ENCODE measurements around the gene BYSL.

BYSL gene

DNA sequence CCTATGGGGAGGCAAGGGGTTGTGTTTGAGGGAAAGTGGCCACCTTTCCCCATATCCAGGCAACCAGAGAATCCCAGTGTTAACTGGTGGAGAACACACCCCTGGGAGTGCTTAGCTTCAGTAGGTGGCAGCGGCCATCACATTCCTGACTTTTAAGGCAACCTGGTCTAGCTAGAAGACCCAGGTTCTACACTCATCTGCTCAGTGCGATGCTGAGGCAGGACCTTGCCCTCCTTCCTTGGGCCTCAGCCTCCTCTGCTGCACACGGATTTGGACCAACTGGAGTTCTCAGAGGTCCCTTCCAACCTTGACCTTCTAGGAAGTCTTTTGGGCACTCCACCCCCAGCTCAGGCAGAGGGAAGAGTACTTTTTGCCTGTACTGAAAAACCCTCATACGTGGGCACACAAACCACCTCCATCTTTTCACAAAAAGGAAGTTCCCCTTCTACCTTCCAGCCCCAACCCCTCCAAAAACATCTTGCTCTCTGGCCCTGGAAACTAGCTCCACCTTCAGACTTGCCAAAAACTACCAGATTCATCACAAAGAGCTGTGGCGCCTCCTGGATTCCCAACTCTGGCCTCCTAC lies 17.4 kb downstream of the BYSL start:
- POLR2A ChIA-PET: interaction anchor here (1.3 to 1.7 kb wide), 2 partner anchors 18 to 152 kb away, joined by 4 read pairs; partner anchors contain the start of genes BYSL and MED20
- peak overlapping the region; percentile 21 for H3K4me3 ChIP-seq (ENCODE audit: low read depth, low read length)
- CTCF ChIA-PET: interaction anchor here (1.0 to 15.2 kb wide), 8 partner anchors 13 to 153 kb away, joined by 3 to 341 read pairs (median 30); partner anchors contain the start of genes BYSL, MED20 and TOMM6
- TF ChIP-seq, protein P1, sequence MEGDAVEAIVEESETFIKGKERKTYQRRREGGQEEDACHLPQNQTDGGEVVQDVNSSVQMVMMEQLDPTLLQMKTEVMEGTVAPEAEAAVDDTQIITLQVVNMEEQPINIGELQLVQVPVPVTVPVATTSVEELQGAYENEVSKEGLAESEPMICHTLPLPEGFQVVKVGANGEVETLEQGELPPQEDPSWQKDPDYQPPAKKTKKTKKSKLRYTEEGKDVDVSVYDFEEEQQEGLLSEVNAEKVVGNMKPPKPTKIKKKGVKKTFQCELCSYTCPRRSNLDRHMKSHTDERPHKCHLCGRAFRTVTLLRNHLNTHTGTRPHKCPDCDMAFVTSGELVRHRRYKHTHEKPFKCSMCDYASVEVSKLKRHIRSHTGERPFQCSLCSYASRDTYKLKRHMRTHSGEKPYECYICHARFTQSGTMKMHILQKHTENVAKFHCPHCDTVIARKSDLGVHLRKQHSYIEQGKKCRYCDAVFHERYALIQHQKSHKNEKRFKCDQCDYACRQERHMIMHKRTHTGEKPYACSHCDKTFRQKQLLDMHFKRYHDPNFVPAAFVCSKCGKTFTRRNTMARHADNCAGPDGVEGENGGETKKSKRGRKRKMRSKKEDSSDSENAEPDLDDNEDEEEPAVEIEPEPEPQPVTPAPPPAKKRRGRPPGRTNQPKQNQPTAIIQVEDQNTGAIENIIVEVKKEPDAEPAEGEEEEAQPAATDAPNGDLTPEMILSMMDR (IDR thresholded peaks at IDR 0.05; ENCODE audit: insufficient read depth, low read length, missing control alignments): no peak
- DNase-seq (ENCODE audit: low read depth, low spot score): no peak

DNA sequence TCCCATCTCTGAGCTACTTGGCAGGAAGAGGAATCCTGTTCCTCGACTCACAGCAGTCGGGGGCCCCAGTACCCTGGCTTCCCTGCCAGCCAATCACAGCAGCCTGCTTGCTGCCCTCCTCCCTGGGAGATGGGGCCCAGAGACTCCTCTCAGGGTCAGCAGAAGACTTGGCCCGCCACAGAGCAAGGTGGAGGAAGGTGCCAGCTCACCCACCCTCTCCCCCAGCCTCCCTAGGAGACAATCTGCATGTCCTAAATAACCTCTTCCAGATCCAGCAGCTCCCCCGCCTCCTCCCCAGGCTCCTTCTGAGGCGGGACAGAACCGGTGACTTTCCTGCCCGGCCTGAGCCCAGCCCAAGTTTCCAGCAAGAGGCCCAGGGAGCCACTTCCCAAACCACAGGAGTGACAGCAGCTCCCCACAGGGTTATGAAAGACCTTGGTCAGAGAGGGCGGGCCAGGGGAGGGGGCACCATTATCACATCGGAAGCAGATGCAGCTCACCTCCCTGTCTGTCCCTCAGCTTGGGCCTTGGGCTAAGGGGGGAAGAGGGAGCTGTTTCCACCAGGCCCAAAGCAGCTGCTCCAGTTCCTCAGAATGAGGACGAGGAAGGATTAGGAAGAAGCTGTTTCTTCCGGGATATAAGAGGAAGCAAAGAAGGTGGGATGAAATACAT lies 18.0 kb downstream of the BYSL start:
- no peak for DNase-seq (ENCODE audit: low read depth, low spot score)
- POLR2A ChIA-PET: interaction anchor here (0.6 to 1.7 kb wide), 4 partner anchors 10 to 237 kb away, joined by 3 to 4 read pairs (median 4); partner anchors contain the start of genes BYSL and MED20
- CTCF ChIA-PET: interaction anchor here (1.0 to 15.2 kb wide), 8 partner anchors 13 to 153 kb away, joined by 3 to 341 read pairs (median 30); partner anchors contain the start of genes BYSL, MED20, TAF8 and TOMM6
- H3K4me3 ChIP-seq (ENCODE audit: low read depth, low read length): peak overlapping the region; percentile 96
- TF ChIP-seq, protein P1 (IDR thresholded peaks at IDR 0.05; ENCODE audit: insufficient read depth, low read length, missing control alignments): no peak

DNA sequence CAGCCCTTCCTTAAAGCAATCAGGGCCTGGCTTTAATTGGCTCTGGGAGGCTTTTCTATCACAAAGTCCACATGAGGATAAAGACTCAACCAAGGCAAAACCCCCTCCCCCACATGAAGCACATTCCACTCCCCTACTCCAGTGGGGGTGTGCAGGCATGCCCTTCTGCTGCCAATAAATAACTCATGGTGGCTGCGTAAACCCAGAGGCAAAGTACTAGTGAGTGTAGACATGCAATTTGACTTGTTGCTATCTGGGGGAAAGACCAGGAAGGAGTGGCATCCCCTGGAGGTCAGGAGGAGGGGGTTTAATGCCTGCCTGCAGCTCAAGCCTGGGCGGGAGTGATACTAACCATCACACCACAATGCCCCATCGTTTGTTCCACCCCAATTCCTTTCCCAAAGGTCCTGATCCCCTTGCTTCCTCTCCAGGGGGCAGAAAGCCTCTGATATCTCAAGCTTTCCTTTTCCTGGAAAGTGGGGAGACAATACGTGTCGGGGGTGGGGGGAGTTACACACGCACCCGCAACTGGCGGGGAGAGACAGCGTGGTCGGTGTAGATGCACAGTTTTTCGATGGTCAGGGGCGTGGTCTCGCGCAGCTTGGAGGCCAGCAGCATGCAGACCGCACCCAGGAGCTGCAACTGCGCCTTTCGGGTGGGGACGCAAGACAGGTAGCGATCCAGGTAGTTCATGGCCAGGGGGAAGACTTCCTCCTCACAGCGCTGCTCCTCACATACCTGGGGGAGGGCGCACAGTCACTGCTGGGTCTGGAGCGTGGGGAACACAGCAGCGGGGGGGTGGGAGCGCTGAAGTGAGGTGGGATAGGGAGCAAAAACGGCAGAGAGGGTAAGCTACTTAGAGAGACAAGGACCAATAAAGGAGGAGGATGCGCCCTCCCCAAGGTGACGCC lies 18.8 kb downstream of the BYSL start:
- H3K4me3 ChIP-seq (ENCODE audit: low read depth, low read length): peak overlapping the region; percentile 96
- POLR2A ChIA-PET: interaction anchor here (0.6 to 1.7 kb wide), 3 partner anchors 19 to 237 kb away, joined by 3 to 4 read pairs (median 4); partner anchors contain the start of genes BYSL and MED20
- CTCF ChIA-PET: interaction anchor here (0.6 to 15.2 kb wide), 10 partner anchors 10 to 154 kb away, joined by 3 to 341 read pairs (median 8); partner anchors contain the start of genes BYSL, MED20, TAF8 and TOMM6
- no peak for DNase-seq (ENCODE audit: low read depth, low spot score)
- TF ChIP-seq, protein P1 (IDR thresholded peaks at IDR 0.05; ENCODE audit: insufficient read depth, low read length, missing control alignments): no peak

DNA sequence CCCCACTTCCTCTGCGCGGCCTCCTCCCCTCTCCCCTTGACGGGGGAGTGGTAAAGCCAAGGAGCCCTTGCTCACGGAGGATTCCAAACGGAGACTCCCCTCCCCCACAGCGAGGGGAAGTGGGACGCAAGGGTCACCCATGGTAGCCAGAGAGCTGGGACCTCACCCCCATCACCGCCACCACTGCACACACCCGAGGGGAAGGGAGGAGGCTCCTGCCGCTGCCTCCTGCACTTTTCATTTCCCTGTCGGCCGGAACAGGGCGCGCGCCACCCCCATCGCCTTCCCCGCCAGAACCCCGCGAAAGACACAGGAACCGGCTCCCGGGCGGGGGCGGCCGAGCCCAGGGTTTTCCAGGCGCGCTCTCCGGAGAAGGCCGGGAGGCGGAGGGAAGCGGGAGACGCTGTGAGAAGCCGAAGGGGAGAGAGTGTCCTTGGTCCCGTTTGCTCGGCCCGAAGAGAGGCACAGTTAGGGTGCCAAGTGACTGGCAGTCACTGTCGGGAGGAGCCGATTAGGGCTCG lies 19.5 kb downstream of the BYSL start:
- TF ChIP-seq, protein P1 (IDR thresholded peaks at IDR 0.05; ENCODE audit: insufficient read depth, low read length, missing control alignments): no peak
- DNase-seq (ENCODE audit: low read depth, low spot score): no peak
- H3K4me3 ChIP-seq (ENCODE audit: low read depth, low read length): peak overlapping the region; percentile 96
- ChIA-PET POLR2A (no interaction called here), CTCF (interaction anchor here (1.0 to 15.2 kb wide), 8 partner anchors 8 to 155 kb away, joined by 3 to 341 read pairs (median 8); partner anchors contain the start of genes BYSL, MED20 and TOMM6)

DNA sequence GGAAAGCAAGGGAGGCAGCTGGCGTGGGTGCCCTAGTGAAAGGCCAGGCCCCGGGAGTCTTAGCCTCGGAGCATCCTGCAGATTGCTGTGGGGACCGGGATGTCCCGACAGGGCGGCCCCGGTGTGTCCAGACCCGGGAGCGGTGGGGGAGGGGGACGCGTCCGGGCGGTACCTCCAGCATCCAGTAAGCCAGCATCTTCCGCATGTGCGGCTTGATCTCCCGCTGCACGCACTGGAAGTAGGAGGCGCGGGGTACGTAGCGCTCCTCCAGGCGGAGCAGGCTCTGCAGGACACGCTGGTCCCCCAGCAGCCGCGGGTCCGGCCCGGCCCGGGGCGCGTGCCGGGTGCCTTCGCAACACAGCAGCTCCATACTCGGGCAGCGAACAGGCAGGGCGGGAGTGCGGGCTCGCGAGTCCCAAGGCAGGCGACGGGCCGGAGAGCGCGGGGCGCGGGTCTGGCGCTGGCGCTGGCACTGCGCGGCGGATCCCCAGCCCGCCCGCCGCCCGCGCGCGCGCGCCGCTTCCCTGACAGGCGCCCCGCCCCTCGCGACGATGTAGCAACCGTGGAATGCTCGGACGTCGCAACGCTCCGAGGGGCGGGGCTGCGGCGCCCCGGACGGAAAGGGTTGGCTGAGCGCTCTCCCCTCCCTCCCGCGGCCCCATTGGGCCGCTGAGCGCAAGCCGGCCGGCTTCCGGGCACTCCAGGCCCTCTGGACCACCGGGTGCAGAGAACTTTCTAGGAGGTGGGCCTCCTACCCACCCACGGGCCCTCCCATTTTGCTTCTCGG lies 20.2 kb downstream of the BYSL start, which contains the start of gene CCND3:
TSS of gene CCND3 (minus strand) at position 529 of the 787 bp plus-strand sequence. CDS start at position 370, 159 bp downstream.
- POLR2A ChIA-PET: interaction anchor here (0.6 to 1.1 kb wide), 2 partner anchors 9 to 154 kb away, joined by 3 to 5 read pairs; partner anchors contain the start of gene TOMM6
- CTCF ChIA-PET: interaction anchor here (0.6 to 15.2 kb wide), 6 partner anchors 9 to 155 kb away, joined by 3 to 341 read pairs (median 50); partner anchors contain the start of genes BYSL, MED20 and TOMM6
- TF ChIP-seq, protein P1 (IDR thresholded peaks at IDR 0.05; ENCODE audit: insufficient read depth, low read length, missing control alignments): no peak
- DNase-seq (ENCODE audit: low read depth, low spot score): no peak
- H3K4me3 ChIP-seq (ENCODE audit: low read depth, low read length): peak within 1 kb of the TSS; percentile 96

All from AG04449 (cell line).